ENCODE results near the gene TMEM101. TPM values are rescaled to one million over a fixed set of nuclear protein-coding genes. Genes with fewer than 3 reads are reported as not detected.

The TMEM101 gene
- total and polyA plus RNA-seq, 2 of the 13 experiments (the other 11 are each of a cell fraction or from before 2014, with no cell fraction given), result 72.0 to 100 TPM

GRCh38 chr17:44004761-44005526, 9.8 kb downstream of the TMEM101 start (continued):
- peak; percentile 39; the same call in 1 of the 2 replicates for TF ChIP-seq ZNF329 (CRISPR knock-in tag; IDR thresholded peaks at IDR 0.05; ENCODE audit: low read depth)
- peak in 1 of 2 experiments; percentile 28; a peak in 1 of 4 replicates for TF ChIP-seq KLF16 (CRISPR knock-in tag; IDR thresholded peaks at IDR 0.05)
- peak; percentile 80 for TF ChIP-seq ZNF704 (CRISPR knock-in tag; IDR thresholded peaks at IDR 0.05; ENCODE audit: borderline replicate concordance)
- TF ChIP-seq MIER3 (CRISPR knock-in tag; IDR thresholded peaks at IDR 0.05; ENCODE audit: borderline replicate concordance), result no peak
- TF ChIP-seq ZNF33B (CRISPR knock-in tag; IDR thresholded peaks at IDR 0.05), result no peak; the same call in 1 of the 2 replicates
- no peak for TF ChIP-seq ZNF577 (CRISPR knock-in tag; IDR thresholded peaks at IDR 0.05; ENCODE audit: borderline replicate concordance, low read depth)
- peak; percentile 76; the same call in 1 of the 2 replicates for TF ChIP-seq HIVEP1 (CRISPR knock-in tag; IDR thresholded peaks at IDR 0.05)
- peak; percentile 72; the same call in 1 of the 2 replicates for TF ChIP-seq GATAD2A (CRISPR knock-in tag; IDR thresholded peaks at IDR 0.05)
- 0 out of 2 replicates have a peak, but pooled peaks have one; percentile 8 for TF ChIP-seq KAT7 (CRISPR knock-in tag; IDR thresholded peaks at IDR 0.05; ENCODE audit: borderline replicate concordance)
- TF ChIP-seq FIP1L1 (IDR thresholded peaks at IDR 0.05; ENCODE audit: borderline replicate concordance, insufficient read depth, low read depth, low read length), result no peak
- TF ChIP-seq ZNF687 (CRISPR knock-in tag; IDR thresholded peaks at IDR 0.05), result peak; percentile 91
- no peak for TF ChIP-seq ZNF740 (CRISPR knock-in tag; IDR thresholded peaks at IDR 0.05)
- no peak for TF ChIP-seq ZFP36L1 (CRISPR knock-in tag; IDR thresholded peaks at IDR 0.05)
- TF ChIP-seq ZNF543 (CRISPR knock-in tag; IDR thresholded peaks at IDR 0.05), result no peak; the same call in 1 of the 2 replicates
- 0 out of 2 replicates have a peak, but pooled peaks have one; percentile 59 for TF ChIP-seq ZNF710 (CRISPR knock-in tag; IDR thresholded peaks at IDR 0.05; ENCODE audit: borderline replicate concordance)
- TF ChIP-seq MAX (IDR thresholded peaks at IDR 0.05), result peak; percentile 77
- TF ChIP-seq ZMYM2 (CRISPR knock-in tag; IDR thresholded peaks at IDR 0.05), result 0 out of 2 replicates have a peak, but pooled peaks have one; percentile 35
- TF ChIP-seq KDM1A (CRISPR knock-in tag; IDR thresholded peaks at IDR 0.05), result 0 out of 2 replicates have a peak, but pooled peaks have one; percentile 21
- TF ChIP-seq GABPB1 (CRISPR knock-in tag; IDR thresholded peaks at IDR 0.05), result peak; percentile 57; the same call in 1 of the 2 replicates

Measured in HepG2 (cell line).